ENCODE data around the gene CHRNA9. TPM values are rescaled to one million over a fixed set of nuclear protein-coding genes. Genes with fewer than 3 reads are reported as not detected.

Gene CHRNA9
- polyA plus RNA-seq, 1 of the 3 experiments (the other 2 are of a cell fraction): 0.05 TPM

DNA sequence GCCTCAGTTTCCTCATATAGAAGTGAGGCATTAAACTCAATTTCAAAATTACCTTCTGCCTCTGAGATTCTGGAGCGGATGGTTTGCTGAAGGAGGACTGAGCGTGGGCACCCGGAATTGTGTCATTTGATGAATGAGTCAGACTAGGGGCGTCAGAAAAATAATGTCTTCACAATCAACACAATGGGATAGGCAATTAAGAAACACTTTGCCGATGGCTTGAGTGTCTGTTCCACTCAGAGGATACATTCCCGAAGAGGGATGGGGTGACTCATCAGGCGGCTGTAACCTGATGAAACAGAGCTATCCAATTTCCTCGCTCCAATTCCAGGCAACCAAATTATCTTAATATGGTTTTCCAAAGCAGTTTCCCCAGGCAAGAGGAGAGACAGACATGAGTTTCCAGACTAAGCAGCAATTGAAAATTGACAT, 1.2 kb upstream of the CHRNA9 start:
- peak overlapping the region; percentile 53 to 84 for H3K27ac ChIP-seq (ENCODE audit: low read depth in 2 of 2, low read length in 1 of 2)
- peaks cover 5% of the 10 kb centered on the region for H3F3A ChIP-seq (replicated peaks; ENCODE audit: insufficient read depth)
- WGBS (ENCODE audit: low lambda C conversion rate): under 1% methylated on average over 8 of the region's 8 CpGs
- H3K9me2 ChIP-seq: no peaks in the 10 kb centered on the region
- H4K20me1 ChIP-seq (ENCODE audit: insufficient read depth): no peaks in the 10 kb centered on the region
- no peaks in the 10 kb centered on the region for H3K79me2 ChIP-seq (ENCODE audit: insufficient read depth)
- H3K9ac ChIP-seq: no peak overlapping the region
- peaks cover 25 to 35% of the 10 kb centered on the region in 2 experiments for H3K4me1 ChIP-seq (ENCODE audit: control insufficient read depth in 1 of 2, insufficient read depth in 2 of 2, low read depth in 1 of 2, low read length in 1 of 2)
- H2AFZ ChIP-seq (ENCODE audit: low read depth): peak overlapping the region; percentile 78
- H3K36me3 ChIP-seq (replicated peaks in 1 of 2; ENCODE audit: control insufficient read depth in 1 of 2, insufficient read depth in 2 of 2, low read length in 1 of 2): no peaks in the 10 kb centered on the region
- no peak overlapping the region for H3K4me3 ChIP-seq (ENCODE audit: low read depth in 2 of 2, low read length in 1 of 2)
- ChIA-PET POLR2A (no interaction called here), CTCF (interaction anchor here (1.3 to 6.9 kb wide), 5 partner anchors 8 to 278 kb away, joined by 3 to 32 read pairs (median 4); partner anchors contain the start of gene N4BP2)
- DNase-seq: peak; percentile 72
- TF ChIP-seq GATA2 (CRISPR knock-in tag; IDR thresholded peaks at IDR 0.05) (0 out of 2 replicates have a peak, but pooled peaks have one; percentile 26), TAF1 (IDR thresholded peaks at IDR 0.05; ENCODE audit: borderline replicate concordance, low read depth, low read length) (no peak), FOXJ3 (CRISPR knock-in tag; IDR thresholded peaks at IDR 0.05) (peak; percentile 53; the same call in 1 of the 2 replicates), MEF2A (IDR thresholded peaks at IDR 0.05; ENCODE audit: borderline replicate concordance, low read depth) (no peak), NFIC (IDR thresholded peaks at IDR 0.05; ENCODE audit: borderline replicate concordance) (no peak), GABPA (IDR thresholded peaks at IDR 0.05; ENCODE audit: low read depth) (no peak), TEAD4 (IDR thresholded peaks at IDR 0.05; ENCODE audit: borderline replicate concordance, insufficient read depth) (no peak), RCOR1 (IDR thresholded peaks at IDR 0.05; ENCODE audit: low read length) (peak; percentile 91), MXI1 (IDR thresholded peaks at IDR 0.05; ENCODE audit: low read depth, low read length) (peak; percentile 36; the same call in 1 of the 2 replicates), POLR2AphosphoS5 (IDR thresholded peaks at IDR 0.05; ENCODE audit: low read depth, low read length) (peak; percentile 25; the same call in 1 of the 2 replicates), FOXM1 (IDR thresholded peaks at IDR 0.05; ENCODE audit: low read depth) (no peak), CHD2 (IDR thresholded peaks at IDR 0.05; ENCODE audit: low read length, partially characterized antibody) (peak; percentile 69), EP300 (IDR thresholded peaks at IDR 0.05; ENCODE audit: borderline replicate concordance in 1 of 2, low read depth in 1 of 2, low read length in 1 of 2) (peak; percentile 47 to 78; a peak in 2 of 4 replicates), FOSL2 (IDR thresholded peaks at IDR 0.05; ENCODE audit: borderline replicate concordance, low read depth) (peak; percentile 90), JUND (IDR thresholded peaks at IDR 0.05) (peak; percentile 91), TCF12 (IDR thresholded peaks at IDR 0.05) (peak; percentile 68)
- TF ChIP-seq, protein P1, sequence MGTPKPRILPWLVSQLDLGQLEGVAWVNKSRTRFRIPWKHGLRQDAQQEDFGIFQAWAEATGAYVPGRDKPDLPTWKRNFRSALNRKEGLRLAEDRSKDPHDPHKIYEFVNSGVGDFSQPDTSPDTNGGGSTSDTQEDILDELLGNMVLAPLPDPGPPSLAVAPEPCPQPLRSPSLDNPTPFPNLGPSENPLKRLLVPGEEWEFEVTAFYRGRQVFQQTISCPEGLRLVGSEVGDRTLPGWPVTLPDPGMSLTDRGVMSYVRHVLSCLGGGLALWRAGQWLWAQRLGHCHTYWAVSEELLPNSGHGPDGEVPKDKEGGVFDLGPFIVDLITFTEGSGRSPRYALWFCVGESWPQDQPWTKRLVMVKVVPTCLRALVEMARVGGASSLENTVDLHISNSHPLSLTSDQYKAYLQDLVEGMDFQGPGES (IDR thresholded peaks at IDR 0.05; ENCODE audit: low read depth, low read length): no peak
- TF ChIP-seq, protein P2, sequence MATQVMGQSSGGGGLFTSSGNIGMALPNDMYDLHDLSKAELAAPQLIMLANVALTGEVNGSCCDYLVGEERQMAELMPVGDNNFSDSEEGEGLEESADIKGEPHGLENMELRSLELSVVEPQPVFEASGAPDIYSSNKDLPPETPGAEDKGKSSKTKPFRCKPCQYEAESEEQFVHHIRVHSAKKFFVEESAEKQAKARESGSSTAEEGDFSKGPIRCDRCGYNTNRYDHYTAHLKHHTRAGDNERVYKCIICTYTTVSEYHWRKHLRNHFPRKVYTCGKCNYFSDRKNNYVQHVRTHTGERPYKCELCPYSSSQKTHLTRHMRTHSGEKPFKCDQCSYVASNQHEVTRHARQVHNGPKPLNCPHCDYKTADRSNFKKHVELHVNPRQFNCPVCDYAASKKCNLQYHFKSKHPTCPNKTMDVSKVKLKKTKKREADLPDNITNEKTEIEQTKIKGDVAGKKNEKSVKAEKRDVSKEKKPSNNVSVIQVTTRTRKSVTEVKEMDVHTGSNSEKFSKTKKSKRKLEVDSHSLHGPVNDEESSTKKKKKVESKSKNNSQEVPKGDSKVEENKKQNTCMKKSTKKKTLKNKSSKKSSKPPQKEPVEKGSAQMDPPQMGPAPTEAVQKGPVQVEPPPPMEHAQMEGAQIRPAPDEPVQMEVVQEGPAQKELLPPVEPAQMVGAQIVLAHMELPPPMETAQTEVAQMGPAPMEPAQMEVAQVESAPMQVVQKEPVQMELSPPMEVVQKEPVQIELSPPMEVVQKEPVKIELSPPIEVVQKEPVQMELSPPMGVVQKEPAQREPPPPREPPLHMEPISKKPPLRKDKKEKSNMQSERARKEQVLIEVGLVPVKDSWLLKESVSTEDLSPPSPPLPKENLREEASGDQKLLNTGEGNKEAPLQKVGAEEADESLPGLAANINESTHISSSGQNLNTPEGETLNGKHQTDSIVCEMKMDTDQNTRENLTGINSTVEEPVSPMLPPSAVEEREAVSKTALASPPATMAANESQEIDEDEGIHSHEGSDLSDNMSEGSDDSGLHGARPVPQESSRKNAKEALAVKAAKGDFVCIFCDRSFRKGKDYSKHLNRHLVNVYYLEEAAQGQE (IDR thresholded peaks at IDR 0.05; ENCODE audit: low read depth, low read length): peak; percentile 65; the same call in 1 of the 2 replicates
- TF ChIP-seq, protein P3, sequence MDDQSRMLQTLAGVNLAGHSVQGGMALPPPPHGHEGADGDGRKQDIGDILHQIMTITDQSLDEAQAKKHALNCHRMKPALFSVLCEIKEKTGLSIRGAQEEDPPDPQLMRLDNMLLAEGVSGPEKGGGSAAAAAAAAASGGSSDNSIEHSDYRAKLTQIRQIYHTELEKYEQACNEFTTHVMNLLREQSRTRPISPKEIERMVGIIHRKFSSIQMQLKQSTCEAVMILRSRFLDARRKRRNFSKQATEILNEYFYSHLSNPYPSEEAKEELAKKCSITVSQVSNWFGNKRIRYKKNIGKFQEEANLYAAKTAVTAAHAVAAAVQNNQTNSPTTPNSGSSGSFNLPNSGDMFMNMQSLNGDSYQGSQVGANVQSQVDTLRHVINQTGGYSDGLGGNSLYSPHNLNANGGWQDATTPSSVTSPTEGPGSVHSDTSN (IDR thresholded peaks at IDR 0.05): peak; percentile 48; the same call in 1 of the 2 replicates
- peak overlapping the region; percentile 59 for H3K4me2 ChIP-seq
- no peaks in the 10 kb centered on the region for H3K27me3 ChIP-seq (ENCODE audit: insufficient read depth)
- no peaks in the 10 kb centered on the region for H3K9me3 ChIP-seq
